HCT116 (cell line): ENCODE measurements around the gene GUCA2B. TPM values are rescaled to one million over a fixed set of nuclear protein-coding genes. Genes with fewer than 3 reads are reported as not detected.

Source experiments
- ATAC-seq: fragments of 200-7000 bp; cut with Tn5 transposase; 2 replicates; pipeline ENCODE4 v1.9.1; 2020; ENCODE audit warnings: mild to moderate bottlenecking, moderate library complexity
- BruUV-seq: library from RNA; stranded (reverse); fragments of 400-500 nt; replicated peaks from 2 replicates; lab custom pipeline; 2021; lab: Mats Ljungman, UMichigan
- CTCF ChIA-PET: fragments of 300-600 bp; sonication (Branson Sonifier 250); formaldehyde crosslinking; loops from one replicate; lab custom pipeline; 2021; ENCODE audit warnings: antibody characterized with exemption; lab: Charles Lee
- POLR2A ChIA-PET: fragments of 300-600, 350-600 bp; sonication (Branson Sonifier 250); formaldehyde crosslinking; loops from one replicate; lab custom pipeline; 2021; ENCODE audit warnings: antibody characterized with exemption; lab: Charles Lee
- RAD21 ChIA-PET, 2 experiments: fragments of 300-600 bp; sonication (Branson Sonifier 250); formaldehyde crosslinking; loops; one replicate each; lab custom pipeline; 2023; ENCODE audit warnings: low total read pairs in 2 of 2; ENCODE audit not compliant: uncharacterized antibody in 2 of 2, unreplicated experiment in 2 of 2, low non-redundant PET in 1 of 2; lab: Charles Lee
- DNase-seq: peaks from one replicate; pipeline ENCODE4 v3.0.0-alpha.2; 2010; ENCODE audit warnings: low read depth, low spot score
- H2AFZ ChIP-seq: fragments of 200-600 bp; shearing (Covaris generic), sonication (generic); 2 replicates; pipeline ENCODE4 v1.6.1; 2017; ENCODE audit warnings: low read depth, mixed run types, mixed read lengths, antibody characterized with exemption, low read length; ENCODE audit not compliant: poor library complexity, severe bottlenecking
- H3K27ac ChIP-seq: 2 replicates; pipeline ENCODE4 v1.5.1; 2012; ENCODE audit warnings: low read depth, low read length
- H3K27me3 ChIP-seq: fragments of 200-600 bp; sonication (generic); 2 replicates; pipeline ENCODE4 v1.6.1; 2016; ENCODE audit warnings: mixed run types, low read length, mixed read lengths; ENCODE audit not compliant: insufficient read depth
- H3K36me3 ChIP-seq, 2 experiments: fragments of 200-500 bp in 1 of 2; fragments of 200-600 bp in 1 of 2; sonication (Bioruptor generic) in 1 of 2; sonication (generic) in 1 of 2; 2 replicates each; pipeline versions ENCODE4 v1.5.1 to v1.6.1; 2014 to 2016; ENCODE audit warnings: low read length in 2 of 2, inconsistent platforms in 1 of 2, mixed read lengths in 1 of 2, mixed run types in 1 of 2; ENCODE audit not compliant: insufficient read depth in 2 of 2, control insufficient read depth in 1 of 2
- H3K4me1 ChIP-seq, 2 experiments: fragments of 200-600 bp in 1 of 2; sonication (generic) in 1 of 2; 2 replicates each; pipeline versions ENCODE4 v1.5.1 to v1.6.1; 2012 to 2017; ENCODE audit warnings: low read length in 2 of 2, inconsistent platforms in 1 of 2, mild to moderate bottlenecking in 1 of 2, mixed read lengths in 1 of 2, mixed run types in 1 of 2, moderate library complexity in 1 of 2; ENCODE audit not compliant: insufficient read depth in 2 of 2, control insufficient read depth in 1 of 2
- H3K4me2 ChIP-seq: fragments of 200-600 bp; sonication (generic); 2 replicates; pipeline ENCODE4 v1.6.1; 2017; ENCODE audit warnings: mixed run types, low read length, mixed read lengths
- H3K4me3 ChIP-seq, 2 experiments: fragments of 200-600 bp in 1 of 2; sonication (generic) in 1 of 2; replicated peaks in 1 of 2; 2 replicates each; pipeline ENCODE4 v1.5.1; 2011 to 2016; ENCODE audit warnings: low read length in 2 of 2, control low read depth in 1 of 2, low read depth in 1 of 2, mild to moderate bottlenecking in 1 of 2, mixed read lengths in 1 of 2, mixed run types in 1 of 2
- H3K79me2 ChIP-seq: fragments of 200-600 bp; sonication (generic); 2 replicates; pipeline ENCODE4 v1.6.1; 2017; ENCODE audit warnings: mild to moderate bottlenecking, mixed run types, low read length, moderate library complexity, mixed read lengths; ENCODE audit not compliant: insufficient read depth
- H3K9ac ChIP-seq: fragments of 200-600 bp; sonication (generic); 2 replicates; pipeline ENCODE4 v1.6.1; 2016; ENCODE audit warnings: low read length, mixed read lengths
- H3K9me2 ChIP-seq: fragments of 200-600 bp; sonication (generic), shearing (Covaris generic); 2 replicates; pipeline ENCODE4 v1.6.1; 2017; ENCODE audit warnings: mixed run types, mild to moderate bottlenecking, moderate library complexity; ENCODE audit not compliant: insufficient read depth
- H3K9me3 ChIP-seq, 2 experiments: fragments of 200-500 bp in 1 of 2; fragments of 200-600 bp in 1 of 2; sonication (Bioruptor generic) in 1 of 2; sonication (generic) in 1 of 2; 2 replicates each; pipeline ENCODE4 v1.6.1; 2014 to 2017; ENCODE audit warnings: low read length in 2 of 2, mixed read lengths in 2 of 2, inconsistent platforms in 1 of 2, low read depth in 1 of 2, mild to moderate bottlenecking in 1 of 2, mixed run types in 1 of 2, moderate library complexity in 1 of 2; ENCODE audit not compliant: control insufficient read depth in 1 of 2, insufficient read depth in 1 of 2
- H4K20me1 ChIP-seq: fragments of 200-600 bp; sonication (generic), shearing (Covaris generic); 2 replicates; pipeline ENCODE4 v1.6.1; 2017; ENCODE audit warnings: mixed run types, mild to moderate bottlenecking, moderate library complexity; ENCODE audit not compliant: insufficient read depth
- CBX3 ChIP-seq: IDR thresholded peaks from 2 replicates; pipeline ENCODE4 v1.6.1; 2012; ENCODE audit warnings: low read depth
- CEBPB ChIP-seq: IDR thresholded peaks from 2 replicates; pipeline ENCODE4 v1.6.1; 2012; ENCODE audit warnings: low read depth
- CTCF ChIP-seq, 3 experiments: fragments of 200-600 bp in 1 of 3; sonication (generic) in 1 of 3; IDR thresholded peaks in 2 of 3; conservative IDR thresholded peaks in 1 of 3; 2 replicates each; pipeline ENCODE4 v1.5.1; 2012 to 2017; ENCODE audit warnings: low read depth in 2 of 3, low read length in 2 of 3, antibody characterized with exemption in 1 of 3, borderline replicate concordance in 1 of 3, control low read depth in 1 of 3, mild to moderate bottlenecking in 1 of 3, mixed read lengths in 1 of 3, mixed run types in 1 of 3, moderate library complexity in 1 of 3; ENCODE audit not compliant: insufficient read depth in 1 of 3
- EGR1 ChIP-seq: IDR thresholded peaks from 2 replicates; pipeline ENCODE4 v1.6.1; 2012; ENCODE audit warnings: low read depth
- FOSL1 ChIP-seq: IDR thresholded peaks from 2 replicates; pipeline ENCODE4 v1.6.1; 2012; ENCODE audit warnings: low read depth
- MAX ChIP-seq: IDR thresholded peaks from 2 replicates; pipeline ENCODE4 v1.6.1; 2012
- POLR2AphosphoS5 ChIP-seq: IDR thresholded peaks from 2 replicates; pipeline ENCODE4 v1.6.1; 2011; ENCODE audit warnings: mild to moderate bottlenecking, low read depth, low read length, moderate library complexity
- RAD21 ChIP-seq: IDR thresholded peaks from 2 replicates; pipeline ENCODE4 v1.6.1; 2012; ENCODE audit warnings: low read depth, mild to moderate bottlenecking
- SIN3A ChIP-seq: IDR thresholded peaks from 2 replicates; pipeline ENCODE4 v1.6.1; 2012; ENCODE audit warnings: low read depth
- TCF7L2 ChIP-seq: IDR thresholded peaks from 2 replicates; pipeline ENCODE4 v1.7.0; 2011; ENCODE audit warnings: borderline replicate concordance, inconsistent platforms; ENCODE audit not compliant: insufficient read depth, insufficient read length; ENCODE audit errors: extremely low read depth
- YY1 ChIP-seq: IDR thresholded peaks from 2 replicates; pipeline ENCODE4 v1.6.1; 2011; ENCODE audit warnings: low read length, low read depth, moderate library complexity, mild to moderate bottlenecking; ENCODE audit not compliant: insufficient replicate concordance; ENCODE audit errors: extremely low read depth
- ZBTB33 ChIP-seq: IDR thresholded peaks from 2 replicates; pipeline ENCODE4 v1.6.1; 2011; ENCODE audit warnings: mild to moderate bottlenecking, low read length, moderate library complexity; ENCODE audit not compliant: insufficient replicate concordance; ENCODE audit errors: extremely low read depth
- ZNF274 ChIP-seq: fragments of 200-500 bp; sonication (Bioruptor generic); IDR thresholded peaks from 2 replicates; pipeline ENCODE4 v1.6.1; 2014; ENCODE audit warnings: mild to moderate bottlenecking, low read depth, low read length, inconsistent platforms
- intact Hi-C: fragments of 100-400 bp; cut with micrococcal nuclease; formaldehyde crosslinking; loops from 2 replicates; pipeline ENCODE4 v1.10.0; 2022
- total RNA-seq: library from RNA; stranded (reverse); gene quantifications from one replicate; pipeline ENCODE4 v1.2.1, GENCODE V29; 2021; ENCODE audit not compliant: unreplicated experiment

The GUCA2B gene
- total RNA-seq, 1 experiment from 2014 or later: not detected

- H3K79me2 ChIP-seq: no peaks in the 10 kb centered on the region
- no peak overlapping the region for H3K4me3 ChIP-seq
- no peaks in the 10 kb centered on the region for H3K9me3 ChIP-seq
- TF ChIP-seq YY1: no peak
- TF ChIP-seq FOSL1: no peak
- no peak for TF ChIP-seq ZBTB33
- TF ChIP-seq POLR2AphosphoS5: no peak
- no peak for TF ChIP-seq CBX3
- no peak for TF ChIP-seq CEBPB
- TF ChIP-seq TCF7L2: no peak
- peak; percentile 68 for TF ChIP-seq MAX
- peak; percentile 20 to 29 (median 21); a peak in 4 of 6 replicates for TF ChIP-seq CTCF (IDR thresholded peaks at IDR 0.05 in 2 of 3, conservative IDR thresholded peaks at IDR 0.05 in 1 of 3; ENCODE audit: borderline replicate concordance in 1 of 3, insufficient read depth in 1 of 3, low read depth in 2 of 3, low read length in 2 of 3)
- TF ChIP-seq SIN3A: no peak
- TF ChIP-seq RAD21: peak; percentile 53
- no peak for TF ChIP-seq EGR1
- no peak for TF ChIP-seq ZNF274
- TF ChIP-seq, all 23 proteins: peak for 3
- no peaks in the 10 kb centered on the region for H3K27me3 ChIP-seq
- no peaks in the 10 kb centered on the region for H3K4me1 ChIP-seq
- H3K9ac ChIP-seq: no peak overlapping the region
- no TSS peak for BruUV-seq
- DNase-seq: peak; percentile 31
- ChIA-PET RAD21 (no interaction called here), POLR2A (no interaction called here), CTCF (no interaction called here)
- H4K20me1 ChIP-seq: no peaks in the 10 kb centered on the region
- peak overlapping the region; percentile 84 for H2AFZ ChIP-seq
- no peaks in the 10 kb centered on the region for H3K36me3 ChIP-seq
- ATAC-seq: peak; percentile 85
- intact Hi-C loops: no loop called here
- no peak overlapping the region for H3K4me2 ChIP-seq
- H3K9me2 ChIP-seq: no peaks in the 10 kb centered on the region
- H3K27ac ChIP-seq: no peak overlapping the region
These were observed 4.5 kb downstream of the GUCA2B start for GRCh38 chr1:42157667-42158066.
